GM12892 (cell line): ENCODE data around the gene BIN2.

ENCODE experiments used
- POLR2A ChIP-seq: IDR thresholded peaks from 2 replicates; pipeline ENCODE4 v1.6.1; 2011; ENCODE audit warnings: low read depth, low read length, control low read depth
- TAF1 ChIP-seq: IDR thresholded peaks from 2 replicates; pipeline ENCODE4 v1.6.1; 2011; ENCODE audit warnings: low read depth, mild to moderate bottlenecking, control low read depth, low read length, borderline replicate concordance

DNA sequence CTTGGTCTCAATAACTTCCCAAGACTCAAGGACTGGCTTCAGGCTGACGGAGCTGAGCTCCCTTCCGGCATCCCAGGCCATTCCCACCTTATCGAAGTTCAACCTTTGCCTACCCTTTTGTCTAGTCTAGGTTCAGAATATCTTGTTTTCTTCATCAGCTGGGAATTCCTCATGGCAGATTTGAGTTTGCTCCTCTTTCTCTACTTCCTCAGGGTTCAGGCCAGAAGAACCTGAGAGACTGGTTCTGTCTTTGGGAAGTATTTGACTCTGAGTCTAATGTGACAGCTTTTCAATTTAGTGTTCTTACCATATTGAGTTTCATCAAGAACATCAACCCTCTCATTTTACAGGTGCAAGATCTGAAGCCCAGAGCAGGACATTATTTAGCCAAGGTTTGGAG, 2.1 kb downstream of the BIN2 start:
- no peak for TF ChIP-seq TAF1
- no peak for TF ChIP-seq POLR2A
